ENCODE results near the gene CCDC85B. TPM values are rescaled to one million over a fixed set of nuclear protein-coding genes. Genes with fewer than 3 reads are reported as not detected.

The CCDC85B gene
- total and polyA plus RNA-seq, 2 of the 8 experiments (the other 6 are each of a cell fraction or from before 2014, with no cell fraction given), result 19.8 to 30.8 TPM

DNA sequence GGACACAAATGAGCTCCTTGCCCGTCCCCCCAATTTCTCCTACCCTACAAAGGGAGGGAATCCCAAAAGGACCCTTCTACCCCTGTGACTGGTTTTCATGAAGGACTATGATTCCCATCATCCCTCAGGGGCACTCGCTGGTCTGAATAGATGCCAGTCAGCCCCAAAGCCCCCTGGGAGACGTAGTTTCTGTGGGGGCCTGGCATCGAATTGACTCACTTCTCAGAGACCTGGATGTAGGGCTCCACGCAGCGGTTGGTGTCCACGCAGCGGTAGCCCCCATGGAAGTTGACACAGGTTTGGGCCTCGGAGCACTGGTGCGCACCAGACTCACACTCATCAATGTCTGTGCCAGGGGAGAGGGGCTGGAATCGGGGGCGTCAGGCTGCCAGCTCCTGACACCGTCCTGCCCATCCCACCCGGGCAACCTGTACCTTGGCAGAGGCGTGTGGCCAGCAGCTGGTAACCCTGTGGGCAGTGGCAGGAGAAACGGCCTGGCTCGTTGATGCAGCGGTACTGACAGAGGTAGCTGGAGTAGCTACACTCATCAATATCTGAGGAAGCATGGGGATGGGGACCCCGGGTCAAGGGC, 22.3 kb upstream of the CCDC85B start:
- Histone ChIP-seq H3K4me1 (replicated peaks in 1 of 4; ENCODE audit: control insufficient read depth in 3 of 4, insufficient read depth in 4 of 4, low read length in 3 of 4) (peaks cover 0 to 9% (median 3%) of the 10 kb centered on the region in 4 experiments; a peak in 5 of 7 replicates), H3K4ac (replicated peaks; ENCODE audit: insufficient read length, low read depth, low read length) (no peak overlapping the region), H4K5ac (ENCODE audit: insufficient read length, low read depth, low read length) (no peak overlapping the region), H4K91ac (replicated peaks; ENCODE audit: insufficient read length, low read length) (peak overlapping the region; percentile 47), H3K18ac (ENCODE audit: extremely low read depth, low read length) (peak overlapping the region; percentile 29; the same call in 1 of the 2 replicates), H3K79me2 (ENCODE audit: control insufficient read depth in 1 of 2, insufficient read depth in 2 of 2, low read length in 2 of 2) (no peaks in the 10 kb centered on the region), H4K8ac (ENCODE audit: extremely low read depth, insufficient read depth, low read length) (peak overlapping the region; percentile 54), H3K27ac (ENCODE audit: low read depth, low read length) (no peak overlapping the region), H2BK5ac (ENCODE audit: low read depth, low read length) (no peak overlapping the region), H3K23ac (ENCODE audit: insufficient read length) (no peak overlapping the region), H2BK120ac (replicated peaks; ENCODE audit: low read depth, low read length) (no peak overlapping the region), H3K9ac (replicated peaks in 1 of 4; ENCODE audit: extremely low read depth in 1 of 4, low read depth in 3 of 4, low read length in 3 of 4) (no peak overlapping the region), H2AFZ (ENCODE audit: low read length) (no peak overlapping the region), H3K9me3 (ENCODE audit: insufficient read depth in 2 of 2, low read depth in 1 of 2, low read length in 1 of 2) (no peaks in the 10 kb centered on the region), H3K36me3 (ENCODE audit: control insufficient read depth in 2 of 4, insufficient read depth in 4 of 4, low read length in 3 of 4) (peaks cover 5 to 17% (median 14%) of the 10 kb centered on the region in 4 experiments), H2BK15ac (ENCODE audit: low read length) (peak overlapping the region; percentile 81; the same call in 1 of the 2 replicates), H2AK5ac (ENCODE audit: low read depth, low read length) (no peak overlapping the region; the same call in 1 of the 2 replicates), H3K56ac (replicated peaks; ENCODE audit: insufficient read length, low read depth, low read length) (no peak overlapping the region), H3K79me1 (ENCODE audit: low read depth, low read length) (no peaks in the 10 kb centered on the region; the same call in 1 of the 2 replicates), H2BK20ac (ENCODE audit: low read length) (0 out of 2 replicates have a peak overlapping the region, but pooled peaks have one; percentile 18), H4K20me1 (replicated peaks in 1 of 2; ENCODE audit: control insufficient read depth in 1 of 2, insufficient read depth in 2 of 2, low read length in 2 of 2) (peaks cover 0 to 2% of the 10 kb centered on the region in 2 experiments), H3K14ac (ENCODE audit: insufficient read length) (no peak overlapping the region), H3K23me2 (ENCODE audit: low read depth, low read length) (peaks cover 8% of the 10 kb centered on the region; the same call in 1 of the 2 replicates), H2BK12ac (ENCODE audit: low read depth, low read length) (peak overlapping the region; percentile 50; the same call in 1 of the 2 replicates), H3K4me2 (ENCODE audit: insufficient read depth in 1 of 2, low read depth in 2 of 2, low read length in 2 of 2) (peak overlapping the region; percentile 86 to 93), H3K4me3 (ENCODE audit: extremely low read depth in 1 of 4, insufficient read depth in 2 of 4, low read depth in 3 of 4, low read length in 4 of 4) (peak overlapping the region; percentile 64 to 74 (median 74)), H3K27me3 (replicated peaks in 1 of 4; ENCODE audit: control insufficient read depth in 3 of 4, extremely low read depth in 1 of 4, insufficient read depth in 3 of 4, low read length in 3 of 4) (peaks cover 0 to 30% (median 14%) of the 10 kb centered on the region in 4 experiments; a peak in 4 of 7 replicates)
- ChIA-PET CTCF (ENCODE audit: partially characterized antibody) (interaction anchor here (1.3 to 8.9 kb wide), 7 partner anchors 8 to 144 kb away, joined by 3 to 210 read pairs (median 4); partner anchors contain the start of genes CCDC85B, CFL1, CST6 and FIBP), POLR2A (ENCODE audit: partially characterized antibody) (interaction anchor here (0.6 to 39.7 kb wide), 7 partner anchors 7 to 140 kb away, joined by 3 to 1071 read pairs (median 6); partner anchors contain the start of genes BANF1, CCDC85B, CFL1 and CTSW)
- 48% methylated on average over 19 of the region's 19 CpGs; no CpG with 5 or more reads in 1 of the 2 experiments for WGBS, 2 experiments (ENCODE audit: extremely low coverage in 1 of 2, insufficient coverage in 1 of 2, insufficient read length in 1 of 2, insufficient replicate concordance in 2 of 2, low coverage in 1 of 2, low lambda C conversion rate in 2 of 2, missing lambda C conversion rate in 1 of 2)
- DNase-seq (ENCODE audit: low read depth in 1 of 2, low spot score in 2 of 2) (no peak), FAIRE-seq (peak; percentile 85)
- TF ChIP-seq POLR2A (IDR thresholded peaks at IDR 0.05; ENCODE audit: control extremely low read depth in 1 of 2, low read depth in 2 of 2, low read length in 2 of 2), result peak in 1 of 2 experiments; percentile 59; a peak in 2 of 3 replicates
- TF ChIP-seq RFX5 (IDR thresholded peaks at IDR 0.05; ENCODE audit: borderline replicate concordance, low read depth, low read length), result no peak
- TF ChIP-seq YY1 (IDR thresholded peaks at IDR 0.05; ENCODE audit: low read depth, low read length), result peak; percentile 8; the same call in 1 of the 2 replicates
- no peak for TF ChIP-seq TAF1 (IDR thresholded peaks at IDR 0.05; ENCODE audit: low read depth, low read length)
- peak in 1 of 2 experiments; percentile 31; a peak in 1 of 4 replicates for TF ChIP-seq SIN3A (conservative IDR thresholded peaks at IDR 0.05 in 1 of 2, IDR thresholded peaks at IDR 0.05 in 1 of 2; ENCODE audit: low read depth in 1 of 2, low read length in 2 of 2)
- no peak for TF ChIP-seq RNF2 (IDR thresholded peaks at IDR 0.05; ENCODE audit: borderline replicate concordance, low read depth, low read length, missing control alignments, poor library complexity, severe bottlenecking)
- TF ChIP-seq POLR2AphosphoS5 (IDR thresholded peaks at IDR 0.05; ENCODE audit: low read depth, low read length), result peak; percentile 21; the same call in 1 of the 2 replicates
- TF ChIP-seq TCF12 (IDR thresholded peaks at IDR 0.05; ENCODE audit: low read depth, low read length), result no peak
- peak; percentile 96 for TF ChIP-seq SIX5 (IDR thresholded peaks at IDR 0.05; ENCODE audit: low read depth, low read length)
- TF ChIP-seq HDAC6 (IDR thresholded peaks at IDR 0.05; ENCODE audit: low read depth, low read length), result no peak
- no peak for TF ChIP-seq PHF8 (conservative IDR thresholded peaks at IDR 0.05; ENCODE audit: low read depth, low read length)
- TF ChIP-seq SUZ12 (IDR thresholded peaks at IDR 0.05; ENCODE audit: low read length), result no peak

Data from H1 (cell line).